Measurements from ENCODE around the gene FILIP1.

Gene FILIP1

GRCh38 chr6:75495011-75495410, 1.4 kb upstream of the FILIP1 start:
- H4K8ac ChIP-seq (ENCODE audit: low read depth, low read length): no peak overlapping the region
- DNase-seq: no peak

GRCh38 chr6:75494290-75494689, 690 bp upstream of the FILIP1 start:
- no peak overlapping the region for H3K23ac ChIP-seq (ENCODE audit: low read length)
- H3K14ac ChIP-seq (ENCODE audit: low read length): no peak overlapping the region
- H3K4me2 ChIP-seq (ENCODE audit: low read length): no peak overlapping the region
- H2AK5ac ChIP-seq (ENCODE audit: low read length): no peak overlapping the region
- WGBS (ENCODE audit: extremely low coverage, insufficient coverage, insufficient read length): no CpG with 5 or more reads among the region's 4 CpGs
- no peak overlapping the region for H2AFZ ChIP-seq (ENCODE audit: insufficient read depth, low read length, poor library complexity)
- H3K9ac ChIP-seq (ENCODE audit: low read length): no peak overlapping the region
- H3K27me3 ChIP-seq (ENCODE audit: insufficient read depth, low read length): no peaks in the 10 kb centered on the region
- H3K4me3 ChIP-seq (ENCODE audit: low read depth, low read length): no peak overlapping the region
- no peaks in the 10 kb centered on the region for H3K4me1 ChIP-seq (ENCODE audit: control insufficient read depth in 1 of 2, insufficient read depth in 2 of 2, low read length in 2 of 2)
- H3K79me1 ChIP-seq (ENCODE audit: low read length): no peaks in the 10 kb centered on the region
- no peak overlapping the region for H4K91ac ChIP-seq (ENCODE audit: low read depth, low read length)
- DNase-seq: no peak
- H4K12ac ChIP-seq (ENCODE audit: low read depth, low read length): no peak overlapping the region
- H4K8ac ChIP-seq (ENCODE audit: low read depth, low read length): no peak overlapping the region
- H2BK120ac ChIP-seq (ENCODE audit: insufficient read depth, low read length, poor library complexity): no peak overlapping the region
- H3K18ac ChIP-seq (ENCODE audit: low read length): no peak overlapping the region
- no peak overlapping the region for H2BK12ac ChIP-seq (ENCODE audit: low read length)
- no peaks in the 10 kb centered on the region for H3K9me3 ChIP-seq (ENCODE audit: insufficient read depth, low read depth, low read length)
- no peaks in the 10 kb centered on the region for H3K79me2 ChIP-seq (ENCODE audit: control insufficient read depth, insufficient read depth, low read length, poor library complexity)
- H3K4ac ChIP-seq (ENCODE audit: low read depth, low read length): no peak overlapping the region
- no peaks in the 10 kb centered on the region for H3K36me3 ChIP-seq (ENCODE audit: control insufficient read depth in 1 of 2, insufficient read depth in 2 of 2, low read length in 2 of 2)
- no peak overlapping the region for H3K27ac ChIP-seq (ENCODE audit: low read depth, low read length)
- no peak overlapping the region for H2BK5ac ChIP-seq (ENCODE audit: low read depth, low read length, poor library complexity)

More at GRCh38 chr6:75495011-75495410, 1.4 kb upstream of the FILIP1 start:
- H3K27ac ChIP-seq (ENCODE audit: low read depth, low read length): no peak overlapping the region
- no peaks in the 10 kb centered on the region for H3K9me3 ChIP-seq (ENCODE audit: insufficient read depth, low read depth, low read length)
- H2BK5ac ChIP-seq (ENCODE audit: low read depth, low read length, poor library complexity): no peak overlapping the region
- no peak overlapping the region for H4K91ac ChIP-seq (ENCODE audit: low read depth, low read length)
- no peak overlapping the region for H3K9ac ChIP-seq (ENCODE audit: low read length)
- H4K12ac ChIP-seq (ENCODE audit: low read depth, low read length): no peak overlapping the region
- no peak overlapping the region for H2BK12ac ChIP-seq (ENCODE audit: low read length)
- no peaks in the 10 kb centered on the region for H3K36me3 ChIP-seq (ENCODE audit: control insufficient read depth in 1 of 2, insufficient read depth in 2 of 2, low read length in 2 of 2)
- no peaks in the 10 kb centered on the region for H3K27me3 ChIP-seq (ENCODE audit: insufficient read depth, low read length)
- H3K79me1 ChIP-seq (ENCODE audit: low read length): no peaks in the 10 kb centered on the region
- H3K4me2 ChIP-seq (ENCODE audit: low read length): no peak overlapping the region
- no peaks in the 10 kb centered on the region for H3K79me2 ChIP-seq (ENCODE audit: control insufficient read depth, insufficient read depth, low read length, poor library complexity)
- H2AK5ac ChIP-seq (ENCODE audit: low read length): no peak overlapping the region
- no peak overlapping the region for H2AFZ ChIP-seq (ENCODE audit: insufficient read depth, low read length, poor library complexity)
- no peak overlapping the region for H3K14ac ChIP-seq (ENCODE audit: low read length)
- no peak overlapping the region for H3K18ac ChIP-seq (ENCODE audit: low read length)
- H3K4ac ChIP-seq (ENCODE audit: low read depth, low read length): no peak overlapping the region
- no peak overlapping the region for H3K4me3 ChIP-seq (ENCODE audit: low read depth, low read length)
- H3K23ac ChIP-seq (ENCODE audit: low read length): no peak overlapping the region
- H3K4me1 ChIP-seq (ENCODE audit: control insufficient read depth in 1 of 2, insufficient read depth in 2 of 2, low read length in 2 of 2): no peaks in the 10 kb centered on the region
- no CpG with 5 or more reads among the region's 1 CpG for WGBS (ENCODE audit: extremely low coverage, insufficient coverage, insufficient read length)
- H2BK120ac ChIP-seq (ENCODE audit: insufficient read depth, low read length, poor library complexity): no peak overlapping the region

GRCh38 chr6:75492386-75493153, 1.0 kb downstream of the FILIP1 start:
- H3K4me3 ChIP-seq (ENCODE audit: low read depth, low read length): no peak overlapping the region
- no peaks in the 10 kb centered on the region for H3K27me3 ChIP-seq (ENCODE audit: insufficient read depth, low read length)
- no peaks in the 10 kb centered on the region for H3K36me3 ChIP-seq (ENCODE audit: control insufficient read depth in 1 of 2, insufficient read depth in 2 of 2, low read length in 2 of 2)
- no peak overlapping the region for H4K91ac ChIP-seq (ENCODE audit: low read depth, low read length)
- no peak overlapping the region for H2BK12ac ChIP-seq (ENCODE audit: low read length)
- H3K4me2 ChIP-seq (ENCODE audit: low read length): no peak overlapping the region
- H3K79me1 ChIP-seq (ENCODE audit: low read length): no peaks in the 10 kb centered on the region
- H3K18ac ChIP-seq (ENCODE audit: low read length): no peak overlapping the region
- no peak overlapping the region for H3K27ac ChIP-seq (ENCODE audit: low read depth, low read length)
- no peak overlapping the region for H3K9ac ChIP-seq (ENCODE audit: low read length)
- WGBS (ENCODE audit: extremely low coverage, insufficient coverage, insufficient read length): no CpG with 5 or more reads among the region's 3 CpGs
- H3K79me2 ChIP-seq (ENCODE audit: control insufficient read depth, insufficient read depth, low read length, poor library complexity): no peaks in the 10 kb centered on the region
- DNase-seq: no peak
- H4K8ac ChIP-seq (ENCODE audit: low read depth, low read length): no peak overlapping the region
- H3K14ac ChIP-seq (ENCODE audit: low read length): no peak overlapping the region
- H2BK5ac ChIP-seq (ENCODE audit: low read depth, low read length, poor library complexity): no peak overlapping the region
- no peak overlapping the region for H4K12ac ChIP-seq (ENCODE audit: low read depth, low read length)
- no peaks in the 10 kb centered on the region for H3K4me1 ChIP-seq (ENCODE audit: control insufficient read depth in 1 of 2, insufficient read depth in 2 of 2, low read length in 2 of 2)
- no peaks in the 10 kb centered on the region for H3K9me3 ChIP-seq (ENCODE audit: insufficient read depth, low read depth, low read length)
- no peak overlapping the region for H3K4ac ChIP-seq (ENCODE audit: low read depth, low read length)
- no peak overlapping the region for H2AFZ ChIP-seq (ENCODE audit: insufficient read depth, low read length, poor library complexity)
- H3K23ac ChIP-seq (ENCODE audit: low read length): no peak overlapping the region
- H2BK120ac ChIP-seq (ENCODE audit: insufficient read depth, low read length, poor library complexity): no peak overlapping the region
- no peak overlapping the region for H2AK5ac ChIP-seq (ENCODE audit: low read length)

GRCh38 chr6:75491291-75491690, 2.3 kb downstream of the FILIP1 start:
- Histone ChIP-seq H4K12ac (ENCODE audit: low read depth, low read length) (no peak overlapping the region), H3K27ac (ENCODE audit: low read depth, low read length) (no peak overlapping the region), H3K4ac (ENCODE audit: low read depth, low read length) (no peak overlapping the region), H3K27me3 (ENCODE audit: insufficient read depth, low read length) (no peaks in the 10 kb centered on the region), H4K91ac (ENCODE audit: low read depth, low read length) (no peak overlapping the region), H3K79me2 (ENCODE audit: control insufficient read depth, insufficient read depth, low read length, poor library complexity) (no peaks in the 10 kb centered on the region), H2BK120ac (ENCODE audit: insufficient read depth, low read length, poor library complexity) (no peak overlapping the region), H2AK5ac (ENCODE audit: low read length) (no peak overlapping the region), H2BK5ac (ENCODE audit: low read depth, low read length, poor library complexity) (no peak overlapping the region), H3K18ac (ENCODE audit: low read length) (no peak overlapping the region), H3K9me3 (ENCODE audit: insufficient read depth, low read depth, low read length) (no peaks in the 10 kb centered on the region), H2BK12ac (ENCODE audit: low read length) (no peak overlapping the region), H3K9ac (ENCODE audit: low read length) (no peak overlapping the region), H4K8ac (ENCODE audit: low read depth, low read length) (no peak overlapping the region), H3K14ac (ENCODE audit: low read length) (no peak overlapping the region), H3K4me3 (ENCODE audit: low read depth, low read length) (no peak overlapping the region), H3K4me1 (ENCODE audit: control insufficient read depth in 1 of 2, insufficient read depth in 2 of 2, low read length in 2 of 2) (no peaks in the 10 kb centered on the region), H3K23ac (ENCODE audit: low read length) (no peak overlapping the region), H3K4me2 (ENCODE audit: low read length) (no peak overlapping the region), H3K36me3 (ENCODE audit: control insufficient read depth in 1 of 2, insufficient read depth in 2 of 2, low read length in 2 of 2) (no peaks in the 10 kb centered on the region), H2AFZ (ENCODE audit: insufficient read depth, low read length, poor library complexity) (no peak overlapping the region), H3K79me1 (ENCODE audit: low read length) (no peaks in the 10 kb centered on the region)
- no CpG with 5 or more reads among the region's 1 CpG for WGBS (ENCODE audit: extremely low coverage, insufficient coverage, insufficient read length)
- no peak for DNase-seq
